Immature natural killer cell (primary cell): Measurements from ENCODE around the gene DNMBP. TPM values are rescaled to one million over a fixed set of nuclear protein-coding genes. Genes with fewer than 3 reads are reported as not detected.
"Not testable (repeated sequence)": the region's sequence is repeated elsewhere in the genome, so short reads cannot be mapped to it uniquely, and the experiment has no call there.

ENCODE experiments used
- DNase-seq, 3 donors: peaks; one replicate each; pipeline ENCODE4 v3.0.0; 2022; ENCODE audit warnings: mixed read lengths in 1 of 3
- H3K27ac Mint-ChIP-seq, 6 donors: one replicate each; pipeline ENCODE4 v1.8.0; 2020; ENCODE audit warnings: mixed read lengths in 6 of 6, mild to moderate bottlenecking in 5 of 6, inconsistent platforms in 4 of 6, moderate library complexity in 3 of 6
- H3K27me3 Mint-ChIP-seq, 3 donors: one replicate each; pipeline ENCODE4 v1.8.0; 2020 to 2021; ENCODE audit warnings: low read depth in 3 of 3, mild to moderate bottlenecking in 3 of 3, mixed read lengths in 3 of 3, moderate library complexity in 3 of 3, inconsistent platforms in 1 of 3
- H3K36me3 Mint-ChIP-seq, 3 donors: one replicate each; pipeline ENCODE4 v1.8.0; 2020; ENCODE audit warnings: mixed read lengths in 3 of 3, inconsistent platforms in 2 of 3, mild to moderate bottlenecking in 2 of 3
- H3K4me1 Mint-ChIP-seq, 2 donors: one replicate each; pipeline ENCODE4 v1.8.0; 2020; ENCODE audit warnings: inconsistent platforms in 2 of 2, mild to moderate bottlenecking in 2 of 2, mixed read lengths in 2 of 2, moderate library complexity in 1 of 2
- H3K4me3 Mint-ChIP-seq, 5 donors: one replicate each; pipeline ENCODE4 v1.8.0; 2020; ENCODE audit warnings: mild to moderate bottlenecking in 5 of 5, mixed read lengths in 5 of 5, inconsistent platforms in 3 of 5, moderate library complexity in 3 of 5
- H3K9me3 Mint-ChIP-seq, 6 donors: one replicate each; pipeline ENCODE4 v1.8.0; 2020; ENCODE audit warnings: mild to moderate bottlenecking in 6 of 6, mixed read lengths in 6 of 6, inconsistent platforms in 4 of 6, moderate library complexity in 3 of 6
- polyA plus RNA-seq, 3 donors: library from polyadenylated mRNA; unstranded; fragments of 300-500 nt; fragmentation: Illumina TruSeq; gene quantifications; one replicate each; pipeline ENCODE4 v1.2.3, GENCODE V29; 2021

DNMBP gene
- polyA plus RNA-seq, 3 donors from 2014 or later = 0.41 to 2.8 TPM; not detected in 1

- no peak overlapping the region for H3K27ac Mint-ChIP-seq
- no peaks in the 10 kb centered on the region for H3K36me3 Mint-ChIP-seq
- no peaks in the 10 kb centered on the region for H3K9me3 Mint-ChIP-seq
- H3K4me1 Mint-ChIP-seq = peaks cover 8 to 11% of the 10 kb centered on the region in 2 donors
- H3K27me3 Mint-ChIP-seq = peaks cover 0 to 2% (median 2%) of the 10 kb centered on the region in 3 donors
- H3K4me3 Mint-ChIP-seq = no peak overlapping the region
- DNase-seq = no peak
Observed at GRCh38 chr10:99843310-99843709, 166.4 kb downstream of the DNMBP start.

- H3K4me1 Mint-ChIP-seq = peaks cover 8 to 11% of the 10 kb centered on the region in 2 donors
- peaks cover 0 to 2% (median 2%) of the 10 kb centered on the region in 3 donors for H3K27me3 Mint-ChIP-seq
Observed at GRCh38 chr10:99841746-99842145, 168.0 kb downstream of the DNMBP start.

GRCh38 chr10:99840859-99841258 lies 168.9 kb downstream of the DNMBP start:
- H3K27ac Mint-ChIP-seq, H3K4me1 Mint-ChIP-seq, H3K4me3 Mint-ChIP-seq, H3K36me3 Mint-ChIP-seq, DNase-seq, H3K9me3 Mint-ChIP-seq, H3K27me3 Mint-ChIP-seq: not testable (repeated sequence)

More at GRCh38 chr10:99841746-99842145, 168.0 kb downstream of the DNMBP start:
- Mint-ChIP-seq H3K36me3 (peaks cover 0 to under 1% (median 0%) of the 10 kb centered on the region in 3 donors), H3K9me3 (no peaks in the 10 kb centered on the region), H3K27ac (no peak overlapping the region), H3K4me3 (no peak overlapping the region)
- no peak for DNase-seq

GRCh38 chr10:99836711-99837110 lies 173.0 kb downstream of the DNMBP start:
- no peak for DNase-seq
- no peak overlapping the region for H3K27ac Mint-ChIP-seq
- H3K36me3 Mint-ChIP-seq = peaks cover 0 to 5% (median 4%) of the 10 kb centered on the region in 3 donors
- H3K4me3 Mint-ChIP-seq = no peak overlapping the region
- H3K4me1 Mint-ChIP-seq = no peaks in the 10 kb centered on the region
- H3K27me3 Mint-ChIP-seq = no peaks in the 10 kb centered on the region
- H3K9me3 Mint-ChIP-seq = no peaks in the 10 kb centered on the region

- peaks cover 0 to 8% (median 4%) of the 10 kb centered on the region in 3 donors for H3K36me3 Mint-ChIP-seq
- H3K4me3 Mint-ChIP-seq = no peak overlapping the region
- no peaks in the 10 kb centered on the region for H3K9me3 Mint-ChIP-seq
- H3K27me3 Mint-ChIP-seq = no peaks in the 10 kb centered on the region
- H3K4me1 Mint-ChIP-seq = no peaks in the 10 kb centered on the region
- H3K27ac Mint-ChIP-seq = no peak overlapping the region
- no peak for DNase-seq
Observed at GRCh38 chr10:99835947-99836346, 173.8 kb downstream of the DNMBP start.

DNA sequence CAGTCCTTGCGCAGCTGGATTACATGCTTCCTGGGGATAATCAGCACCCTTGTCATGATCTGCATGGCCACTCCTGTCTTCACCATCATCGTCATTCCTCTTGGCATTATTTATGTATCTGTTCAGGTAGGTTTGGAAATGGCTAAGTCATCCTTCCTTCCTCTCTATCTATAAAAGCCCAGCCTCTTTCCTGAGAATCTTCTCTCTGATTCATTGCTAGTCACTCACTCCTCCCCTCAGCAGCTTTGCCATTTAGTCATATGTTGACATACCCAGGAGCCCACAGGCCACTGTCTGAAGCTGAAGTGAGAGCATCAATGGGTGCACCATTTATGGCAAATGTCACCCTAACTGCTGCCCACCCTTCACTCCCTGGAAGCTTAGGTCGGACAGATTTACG lies 175.3 kb downstream of the DNMBP start:
- Mint-ChIP-seq H3K4me1 (no peaks in the 10 kb centered on the region), H3K27ac (peak overlapping the region in 1 of 6 donors; percentile 60), H3K27me3 (peaks cover 0 to 2% (median 0%) of the 10 kb centered on the region in 3 donors), H3K9me3 (no peaks in the 10 kb centered on the region), H3K4me3 (no peak overlapping the region), H3K36me3 (peaks cover 0 to 15% (median 9%) of the 10 kb centered on the region in 3 donors)
- DNase-seq = no peak

- H3K27ac Mint-ChIP-seq = no peak overlapping the region
- H3K4me3 Mint-ChIP-seq = no peak overlapping the region
- no peaks in the 10 kb centered on the region for H3K9me3 Mint-ChIP-seq
- no peak for DNase-seq
- H3K4me1 Mint-ChIP-seq = peaks cover 10 to 12% of the 10 kb centered on the region in 2 donors
- peaks cover 5 to 15% (median 9%) of the 10 kb centered on the region in 3 donors for H3K36me3 Mint-ChIP-seq
- H3K27me3 Mint-ChIP-seq = peaks cover 0 to 3% (median 0%) of the 10 kb centered on the region in 3 donors
Observed at GRCh38 chr10:99832439-99832838, 177.3 kb downstream of the DNMBP start.

GRCh38 chr10:99828464-99828863 lies 181.3 kb downstream of the DNMBP start:
- H3K27ac Mint-ChIP-seq = peak overlapping the region in 4 of 6 donors; percentile 1 to 83 (median 28)
- DNase-seq = peak; percentile 15 to 39 (median 29)
- H3K9me3 Mint-ChIP-seq = no peaks in the 10 kb centered on the region
- no peak overlapping the region for H3K4me3 Mint-ChIP-seq
- peaks cover 10 to 12% of the 10 kb centered on the region in 2 donors for H3K4me1 Mint-ChIP-seq
- peaks cover 5 to 9% (median 9%) of the 10 kb centered on the region in 3 donors for H3K36me3 Mint-ChIP-seq
- peaks cover 0 to 3% (median 0%) of the 10 kb centered on the region in 3 donors for H3K27me3 Mint-ChIP-seq

- H3K36me3 Mint-ChIP-seq = peaks cover 5 to 9% (median 9%) of the 10 kb centered on the region in 3 donors
- no peak for DNase-seq
- no peaks in the 10 kb centered on the region for H3K9me3 Mint-ChIP-seq
- H3K4me3 Mint-ChIP-seq = no peak overlapping the region
- peaks cover 0 to 3% (median 0%) of the 10 kb centered on the region in 3 donors for H3K27me3 Mint-ChIP-seq
- H3K27ac Mint-ChIP-seq = peak overlapping the region in 2 of 6 donors; percentile 10 to 13
- H3K4me1 Mint-ChIP-seq = peaks cover 10 to 12% of the 10 kb centered on the region in 2 donors
Observed at GRCh38 chr10:99827936-99828335, 181.8 kb downstream of the DNMBP start.

Other genes with a start within 250 kb of the DNMBP start
- gene ABCC2, start 227.3 kb downstream of the DNMBP start, polyA plus RNA-seq = under 1 TPM in 1 of 3 donors, not detected in 2; 0.48 TPM
- not detected for gene CPN1, start 71.9 kb upstream of the DNMBP start, polyA plus RNA-seq
- 10 to 100 TPM in 1 of 3 donors, 1 to 10 TPM in 2; 3.8 to 11.0 (median 9.6) TPM for gene ERLIN1, start 176.1 kb upstream of the DNMBP start, polyA plus RNA-seq
- 10 to 100 TPM in 2 of 3 donors, 1 to 10 TPM in 1; 8.0 to 19.0 (median 15.0) TPM for gene CHUK, start 219.6 kb upstream of the DNMBP start, polyA plus RNA-seq